GM12872 (cell line): ENCODE measurements around the gene DCST1.

ENCODE experiments used
- CTCF ChIP-seq: IDR thresholded peaks from 3 replicates; pipeline ENCODE4 v1.5.1; 2011; ENCODE audit warnings: low read depth, mild to moderate bottlenecking, low read length, moderate library complexity; ENCODE audit not compliant: insufficient read depth

The DCST1 gene

GRCh38 chr1:155079487-155080311 lies 46.1 kb downstream of the DCST1 start:
- no peak for TF ChIP-seq CTCF

GRCh38 chr1:155080312-155081228 lies 46.9 kb downstream of the DCST1 start:
- TF ChIP-seq CTCF = no peak

- TF ChIP-seq CTCF = no peak
These were observed 48.1 kb downstream of the DCST1 start for GRCh38 chr1:155081472-155082300.

- no peak for TF ChIP-seq CTCF
These were observed 48.9 kb downstream of the DCST1 start for GRCh38 chr1:155082301-155083051.

GRCh38 chr1:155083052-155083541 lies 49.5 kb downstream of the DCST1 start:
- TF ChIP-seq CTCF = no peak

GRCh38 chr1:155083865-155084721 lies 50.5 kb downstream of the DCST1 start:
- TF ChIP-seq CTCF = peak; percentile 29; the same call in 1 of the 3 replicates
